Measurements from ENCODE around the gene CP. TPM values are rescaled to one million over a fixed set of nuclear protein-coding genes. Genes with fewer than 3 reads are reported as not detected.

Gene CP
- total and polyA plus RNA-seq, 2 donors (not counting 1 experiment from before 2014, with no cell fraction given), result not detected

DNA sequence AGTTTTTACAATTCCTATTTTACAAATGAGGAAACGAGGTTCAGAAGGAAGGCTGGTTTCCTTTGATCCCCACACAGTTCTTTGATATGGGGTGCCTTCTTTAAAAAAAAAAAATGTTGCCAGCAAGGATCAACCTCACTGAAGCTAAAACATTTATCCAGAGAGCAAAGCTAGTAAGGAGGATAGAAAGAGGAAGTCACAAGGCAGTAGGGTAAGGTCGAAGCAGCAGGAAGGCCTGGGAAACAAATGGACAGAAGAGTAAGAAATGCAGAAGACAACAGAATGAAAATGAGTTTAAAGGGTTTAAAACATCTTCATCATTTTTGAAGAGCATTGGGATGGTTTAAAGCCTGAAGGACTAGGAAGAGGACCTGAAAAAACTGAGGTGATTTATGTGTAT is 30.6 kb upstream of the CP start:
- no peak overlapping the region for H3K4me3 ChIP-seq (ENCODE audit: control extremely low read depth in 1 of 5, extremely low read depth in 1 of 5, insufficient read depth in 1 of 5, low read depth in 2 of 5, low read length in 4 of 5)
- Mint-ChIP-seq H3K27ac (no peak overlapping the region), H3K27me3 (no peaks in the 10 kb centered on the region), H3K4me1 (peaks cover 24% of the 10 kb centered on the region), H3K9me3 (ENCODE audit: insufficient read depth) (no peaks in the 10 kb centered on the region), H3K4me3 (no peak overlapping the region)
- H3K27me3 ChIP-seq (replicated peaks in 1 of 4; ENCODE audit: control extremely low read depth in 1 of 4, control insufficient read depth in 3 of 4, insufficient read depth in 4 of 4, low read length in 3 of 4), result no peaks in the 10 kb centered on the region
- POLR2A ChIA-PET, result no interaction called here
- H2AFZ ChIP-seq (ENCODE audit: insufficient read depth, low read depth, low read length, poor library complexity, severe bottlenecking), result no peak overlapping the region
- no peaks in the 10 kb centered on the region for H3K9me3 ChIP-seq (ENCODE audit: control extremely low read depth in 1 of 3, control insufficient read depth in 2 of 3, insufficient read depth in 1 of 3, low read length in 2 of 3)
- H4K20me1 ChIP-seq (ENCODE audit: control insufficient read depth, insufficient read depth, low read length, poor library complexity, severe bottlenecking), result no peaks in the 10 kb centered on the region
- no peak for TF ChIP-seq EZH2 (IDR thresholded peaks at IDR 0.05; ENCODE audit: borderline replicate concordance, insufficient read depth, low read depth, low read length, poor library complexity, severe bottlenecking)
- TF ChIP-seq, protein P1, sequence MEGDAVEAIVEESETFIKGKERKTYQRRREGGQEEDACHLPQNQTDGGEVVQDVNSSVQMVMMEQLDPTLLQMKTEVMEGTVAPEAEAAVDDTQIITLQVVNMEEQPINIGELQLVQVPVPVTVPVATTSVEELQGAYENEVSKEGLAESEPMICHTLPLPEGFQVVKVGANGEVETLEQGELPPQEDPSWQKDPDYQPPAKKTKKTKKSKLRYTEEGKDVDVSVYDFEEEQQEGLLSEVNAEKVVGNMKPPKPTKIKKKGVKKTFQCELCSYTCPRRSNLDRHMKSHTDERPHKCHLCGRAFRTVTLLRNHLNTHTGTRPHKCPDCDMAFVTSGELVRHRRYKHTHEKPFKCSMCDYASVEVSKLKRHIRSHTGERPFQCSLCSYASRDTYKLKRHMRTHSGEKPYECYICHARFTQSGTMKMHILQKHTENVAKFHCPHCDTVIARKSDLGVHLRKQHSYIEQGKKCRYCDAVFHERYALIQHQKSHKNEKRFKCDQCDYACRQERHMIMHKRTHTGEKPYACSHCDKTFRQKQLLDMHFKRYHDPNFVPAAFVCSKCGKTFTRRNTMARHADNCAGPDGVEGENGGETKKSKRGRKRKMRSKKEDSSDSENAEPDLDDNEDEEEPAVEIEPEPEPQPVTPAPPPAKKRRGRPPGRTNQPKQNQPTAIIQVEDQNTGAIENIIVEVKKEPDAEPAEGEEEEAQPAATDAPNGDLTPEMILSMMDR (IDR thresholded peaks at IDR 0.05), result no peak
- CTCF ChIA-PET, result no interaction called here
- no peak for ATAC-seq (ENCODE audit: low read depth)
- no peaks in the 10 kb centered on the region for H3K36me3 ChIP-seq (replicated peaks in 1 of 2; ENCODE audit: control extremely low read depth in 1 of 2, control insufficient read depth in 1 of 2, extremely low read depth in 1 of 2, insufficient read depth in 2 of 2, low read length in 1 of 2)
- no peaks in the 10 kb centered on the region for H3K79me2 ChIP-seq (ENCODE audit: control insufficient read depth, insufficient read depth, low read length)
- H3K4me1 ChIP-seq (ENCODE audit: control insufficient read depth in 2 of 2, insufficient read depth in 2 of 2, low read length in 2 of 2), result peaks cover 17 to 19% of the 10 kb centered on the region in 2 donors
- DNase-seq, result no peak
- H3K4me2 ChIP-seq (replicated peaks; ENCODE audit: low read depth, low read length, poor library complexity, severe bottlenecking), result no peak overlapping the region
- intact Hi-C loops (cut with micrococcal nuclease), result no loop called here
- H3K9ac ChIP-seq (ENCODE audit: low read length), result no peak overlapping the region
- WGBS (ENCODE audit: insufficient coverage), result no CpG with 5 or more reads among the region's 2 CpGs
- H3K27ac ChIP-seq (ENCODE audit: low read length in 2 of 2), result no peak overlapping the region

DNA sequence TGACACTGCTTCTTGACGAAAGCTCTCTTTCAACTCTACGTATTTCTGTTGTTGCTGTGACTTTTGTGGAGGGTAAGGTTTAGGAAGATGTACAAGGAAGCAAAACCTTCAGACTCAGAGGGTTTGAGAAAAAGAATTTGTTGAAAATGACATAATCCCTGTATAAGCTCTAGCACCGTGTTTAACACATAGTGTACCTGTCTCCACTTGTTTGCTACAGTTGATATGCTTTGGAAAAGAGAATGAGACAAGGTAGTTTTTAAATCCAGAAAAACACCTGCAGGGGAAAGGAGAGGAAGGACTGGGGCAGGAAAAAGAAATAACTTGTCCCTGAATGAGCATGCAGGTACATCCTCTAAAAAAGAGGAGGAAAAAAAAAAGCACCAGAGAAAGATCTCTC is 29.6 kb upstream of the CP start:
- Mint-ChIP-seq H3K4me1 (peaks cover 35% of the 10 kb centered on the region), H3K27ac (no peak overlapping the region), H3K27me3 (no peaks in the 10 kb centered on the region), H3K4me3 (no peak overlapping the region), H3K9me3 (ENCODE audit: insufficient read depth) (no peaks in the 10 kb centered on the region)
- CTCF ChIA-PET, result interaction anchor here (0.9 kb wide), 1 partner anchor 119 kb away, joined by 3 read pairs; no protein-coding TSS in a partner anchor
- Histone ChIP-seq H3K79me2 (ENCODE audit: control insufficient read depth, insufficient read depth, low read length) (no peaks in the 10 kb centered on the region), H3K27ac (ENCODE audit: low read length in 2 of 2) (no peak overlapping the region), H3K9ac (ENCODE audit: low read length) (no peak overlapping the region), H3K4me1 (ENCODE audit: control insufficient read depth in 2 of 2, insufficient read depth in 2 of 2, low read length in 2 of 2) (peaks cover 27 to 29% of the 10 kb centered on the region in 2 donors), H3K27me3 (replicated peaks in 1 of 4; ENCODE audit: control extremely low read depth in 1 of 4, control insufficient read depth in 3 of 4, insufficient read depth in 4 of 4, low read length in 3 of 4) (no peaks in the 10 kb centered on the region), H3K9me3 (ENCODE audit: control extremely low read depth in 1 of 3, control insufficient read depth in 2 of 3, insufficient read depth in 1 of 3, low read length in 2 of 3) (no peaks in the 10 kb centered on the region), H3K4me2 (replicated peaks; ENCODE audit: low read depth, low read length, poor library complexity, severe bottlenecking) (no peak overlapping the region), H3K36me3 (replicated peaks in 1 of 2; ENCODE audit: control extremely low read depth in 1 of 2, control insufficient read depth in 1 of 2, extremely low read depth in 1 of 2, insufficient read depth in 2 of 2, low read length in 1 of 2) (no peaks in the 10 kb centered on the region), H4K20me1 (ENCODE audit: control insufficient read depth, insufficient read depth, low read length, poor library complexity, severe bottlenecking) (no peaks in the 10 kb centered on the region), H2AFZ (ENCODE audit: insufficient read depth, low read depth, low read length, poor library complexity, severe bottlenecking) (no peak overlapping the region), H3K4me3 (ENCODE audit: control extremely low read depth in 1 of 5, extremely low read depth in 1 of 5, insufficient read depth in 1 of 5, low read depth in 2 of 5, low read length in 4 of 5) (no peak overlapping the region)
- POLR2A ChIA-PET, result no interaction called here
- intact Hi-C loops (cut with micrococcal nuclease), result no loop called here
- no peak for TF ChIP-seq EZH2 (IDR thresholded peaks at IDR 0.05; ENCODE audit: borderline replicate concordance, insufficient read depth, low read depth, low read length, poor library complexity, severe bottlenecking)
- TF ChIP-seq, protein P1 (IDR thresholded peaks at IDR 0.05), result no peak
- DNase-seq, result no peak
- ATAC-seq (ENCODE audit: low read depth), result no peak
- WGBS (ENCODE audit: insufficient coverage), result 100% methylated on average over 2 of the region's 3 CpGs

Data from B cell (primary cell).